Spleen (tissue), 11 donors: ENCODE results near the gene MAGI2. TPM values are rescaled to one million over a fixed set of nuclear protein-coding genes. Genes with fewer than 3 reads are reported as not detected.

ENCODE experiments used
- DNase-seq: peaks from one replicate; pipeline ENCODE4 v3.0.0-alpha.2; 2020
- H3K27ac ChIP-seq, 8 donors: fragments of 200-600 bp; sonication (generic) in 7 of 8; 1 replicate in 4 of 8; 2 replicates in 4 of 8; pipeline versions ENCODE4 v1.5.0 to v1.8.0; 2016 to 2021; ENCODE audit warnings: inconsistent platforms in 4 of 8, mild to moderate bottlenecking in 4 of 8, moderate library complexity in 1 of 8
- H3K27me3 ChIP-seq, 7 donors: fragments of 200-600 bp; sonication (generic) in 6 of 7; replicated peaks in 1 of 7; 1 replicate in 4 of 7; 2 replicates in 3 of 7; pipeline versions ENCODE4 v1.5.0 to v1.8.0; 2016 to 2021; ENCODE audit warnings: inconsistent platforms in 3 of 7, mild to moderate bottlenecking in 1 of 7
- H3K36me3 ChIP-seq, 6 donors: fragments of 200-600 bp; sonication (generic) in 5 of 6; 1 replicate in 4 of 6; 2 replicates in 2 of 6; pipeline versions ENCODE4 v1.5.0 to v1.8.0; 2016 to 2021; ENCODE audit warnings: inconsistent platforms in 2 of 6
- H3K4me1 ChIP-seq, 6 donors: fragments of 200-600 bp; sonication (generic) in 5 of 6; 1 replicate in 3 of 6; 2 replicates in 3 of 6; pipeline versions ENCODE4 v1.5.0 to v1.8.0; 2016 to 2021; ENCODE audit warnings: inconsistent platforms in 3 of 6
- H3K4me3 ChIP-seq, 8 donors: fragments of 200-600 bp; sonication (generic) in 7 of 8; 1 replicate in 4 of 8; 2 replicates in 4 of 8; pipeline versions ENCODE4 v1.5.0 to v1.8.0; 2016 to 2021; ENCODE audit warnings: inconsistent platforms in 4 of 8, mild to moderate bottlenecking in 4 of 8, moderate library complexity in 2 of 8
- H3K9me3 ChIP-seq, 8 donors: fragments of 200-600 bp; sonication (generic) in 7 of 8; 1 replicate in 4 of 8; 2 replicates in 4 of 8; pipeline versions ENCODE4 v1.5.0 to v1.8.0; 2016 to 2021; ENCODE audit warnings: inconsistent platforms in 4 of 8
- POLR2A ChIP-seq, 3 donors: fragments of 450-650 bp; IDR thresholded peaks; one replicate each; pipeline ENCODE4 v1.5.1; 2017; ENCODE audit warnings: antibody characterized with exemption in 3 of 3, mild to moderate bottlenecking in 1 of 3
- POLR2AphosphoS5 ChIP-seq, 3 donors: sonication (generic); formaldehyde crosslinking; IDR thresholded peaks; one replicate each; pipeline ENCODE4 v1.5.1; 2017; ENCODE audit warnings: antibody characterized with exemption in 3 of 3
- WGBS, 5 donors: extraction: QIAGEN DNeasy Blood & Tissue Kit in 3 of 5; methylation state at CpG; one replicate each; pipeline versions ENCODE4 v1.1.5 to v1.1.7; 2013 to 2018; 5-methylcytosine and 5-hydroxymethylcytosine counted together
- intact Hi-C: fragments of 100-400 bp; cut with DNase I; formaldehyde crosslinking; loops from one replicate; pipeline ENCODE4 v1.15.0; 2023; ENCODE audit warnings: low total_unique reads
- polyA plus RNA-seq, 3 donors: library from polyadenylated mRNA; stranded (reverse); fragments of 200-250 nt; gene quantifications; one replicate each; pipeline ENCODE4 v1.2.1, GENCODE V29; 2013
- total RNA-seq, 7 donors: library from RNA; depleted of rRNA in 3 of 7; stranded (reverse); fragments of >200 nt in 3 of 7; fragmentation: NEBNext Ultra II Directional in 4 of 7; extraction: Animal tissue kit (Norgen Biotek cat#: 25700) in 4 of 7; gene quantifications; one replicate each; pipeline versions ENCODE4 v1.1.0 to v1.2.1, GENCODE V29; 2016 to 2021
- TF ChIP-seq, protein P1 (sequence below), 11 experiments: fragments of 200-600 bp in 7 of 11; fragments of 450-650 bp in 4 of 11; sonication (generic) in 4 of 11; IDR thresholded peaks in 8 of 11; conservative IDR thresholded peaks in 3 of 11; 1 replicate in 7 of 11; 2 replicates in 4 of 11; pipeline versions ENCODE4 v1.4.0 to v1.8.0; 2016 to 2021; ENCODE audit warnings: antibody characterized with exemption in 11 of 11, inconsistent platforms in 4 of 11, mild to moderate bottlenecking in 1 of 11
- donor health status: healthy with polysubstance abuse.
- donor health status: DM: no; HTN: no; CAD: no; lungs with moderate emphysema.
- donor health status: DM: no; HTN: no; CAD: no.
- donor health status: Bipolar disorder and iron deficiency.
- donor health status: healthy.
- donor health status: DM: no; HTN: no; CAD: no.
- donor health status: DM: yes; HTN: yes; CAD: no.

The MAGI2 gene
- total and polyA plus RNA-seq, 10 donors: 0.74 to 18.1 (median 11.1) TPM

DNA sequence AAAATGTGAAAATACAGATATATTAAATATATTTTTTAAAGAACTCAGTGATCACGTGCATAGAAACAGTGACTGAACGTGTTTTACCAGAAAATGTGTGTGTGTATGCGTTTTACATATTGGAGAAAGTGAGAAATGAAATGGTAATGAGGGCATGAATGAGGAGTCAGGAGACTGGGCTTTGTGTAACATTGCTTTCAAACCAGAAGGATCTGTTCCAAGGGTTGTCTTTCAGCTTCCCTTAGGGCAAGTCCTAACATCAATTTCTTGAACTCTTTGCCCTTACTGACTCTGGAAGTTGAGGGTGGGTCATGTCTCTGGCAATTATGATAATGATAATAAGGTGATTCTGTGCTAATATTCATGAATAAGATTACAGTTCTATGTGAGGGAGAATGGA lies 1097.6 kb downstream of the MAGI2 start:
- Histone ChIP-seq H3K36me3 (no peaks in the 10 kb centered on the region), H3K27ac (no peak overlapping the region), H3K9me3 (peaks cover 0 to 8% (median 0%) of the 10 kb centered on the region in 8 donors), H3K4me1 (no peaks in the 10 kb centered on the region), H3K27me3 (no peaks in the 10 kb centered on the region), H3K4me3 (no peak overlapping the region)
- TF ChIP-seq, protein P1, sequence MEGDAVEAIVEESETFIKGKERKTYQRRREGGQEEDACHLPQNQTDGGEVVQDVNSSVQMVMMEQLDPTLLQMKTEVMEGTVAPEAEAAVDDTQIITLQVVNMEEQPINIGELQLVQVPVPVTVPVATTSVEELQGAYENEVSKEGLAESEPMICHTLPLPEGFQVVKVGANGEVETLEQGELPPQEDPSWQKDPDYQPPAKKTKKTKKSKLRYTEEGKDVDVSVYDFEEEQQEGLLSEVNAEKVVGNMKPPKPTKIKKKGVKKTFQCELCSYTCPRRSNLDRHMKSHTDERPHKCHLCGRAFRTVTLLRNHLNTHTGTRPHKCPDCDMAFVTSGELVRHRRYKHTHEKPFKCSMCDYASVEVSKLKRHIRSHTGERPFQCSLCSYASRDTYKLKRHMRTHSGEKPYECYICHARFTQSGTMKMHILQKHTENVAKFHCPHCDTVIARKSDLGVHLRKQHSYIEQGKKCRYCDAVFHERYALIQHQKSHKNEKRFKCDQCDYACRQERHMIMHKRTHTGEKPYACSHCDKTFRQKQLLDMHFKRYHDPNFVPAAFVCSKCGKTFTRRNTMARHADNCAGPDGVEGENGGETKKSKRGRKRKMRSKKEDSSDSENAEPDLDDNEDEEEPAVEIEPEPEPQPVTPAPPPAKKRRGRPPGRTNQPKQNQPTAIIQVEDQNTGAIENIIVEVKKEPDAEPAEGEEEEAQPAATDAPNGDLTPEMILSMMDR (IDR thresholded peaks at IDR 0.05 in 8 of 11, conservative IDR thresholded peaks at IDR 0.05 in 3 of 11): no peak
- TF ChIP-seq POLR2A (IDR thresholded peaks at IDR 0.05): no peak
- TF ChIP-seq POLR2AphosphoS5 (IDR thresholded peaks at IDR 0.05): no peak
- no peak for DNase-seq
- intact Hi-C loops: no loop called here
- 75 to 87% (median 81%) methylated on average over 3 of the region's 3 CpGs for WGBS, 5 donors

GRCh38 chr7:78350926-78351325 lies 1102.5 kb downstream of the MAGI2 start:
- WGBS, 5 donors: 52 to 81% (median 74%) methylated on average over 3 of the region's 3 CpGs
- Histone ChIP-seq H3K4me3 (no peak overlapping the region), H3K27ac (no peak overlapping the region), H3K9me3 (no peaks in the 10 kb centered on the region), H3K27me3 (no peaks in the 10 kb centered on the region), H3K36me3 (no peaks in the 10 kb centered on the region), H3K4me1 (no peaks in the 10 kb centered on the region)
- intact Hi-C loops: no loop called here
- TF ChIP-seq POLR2AphosphoS5 (IDR thresholded peaks at IDR 0.05): no peak
- TF ChIP-seq, protein P1 (IDR thresholded peaks at IDR 0.05 in 8 of 11, conservative IDR thresholded peaks at IDR 0.05 in 3 of 11): no peak
- no peak for TF ChIP-seq POLR2A (IDR thresholded peaks at IDR 0.05)
- DNase-seq: no peak

DNA sequence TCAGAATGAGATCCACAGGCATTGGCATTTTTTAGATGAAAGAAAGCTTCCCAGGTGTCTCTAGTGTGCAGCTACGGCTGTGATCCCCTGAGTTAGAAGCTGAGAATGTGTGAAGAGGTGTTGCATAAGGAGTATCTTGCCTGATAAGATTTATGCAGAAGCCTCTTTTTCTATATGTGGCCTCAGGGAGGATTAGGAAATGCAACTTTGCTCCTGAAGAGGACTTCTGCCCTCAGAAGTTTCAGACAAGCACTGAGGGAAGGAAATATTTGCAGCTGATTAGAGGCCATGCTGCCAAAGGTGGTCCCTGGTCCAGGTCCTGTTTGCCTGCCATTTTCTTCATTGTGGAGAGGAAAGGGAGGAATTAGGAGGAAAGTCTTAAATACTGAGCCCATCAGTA lies 1103.1 kb downstream of the MAGI2 start:
- Histone ChIP-seq H3K36me3 (no peaks in the 10 kb centered on the region), H3K9me3 (no peaks in the 10 kb centered on the region), H3K4me3 (no peak overlapping the region), H3K4me1 (no peaks in the 10 kb centered on the region), H3K27me3 (no peaks in the 10 kb centered on the region), H3K27ac (no peak overlapping the region)
- intact Hi-C loops: no loop called here
- no peak for DNase-seq
- TF ChIP-seq, protein P1 (IDR thresholded peaks at IDR 0.05 in 8 of 11, conservative IDR thresholded peaks at IDR 0.05 in 3 of 11): no peak
- TF ChIP-seq POLR2AphosphoS5 (IDR thresholded peaks at IDR 0.05): no peak
- TF ChIP-seq POLR2A (IDR thresholded peaks at IDR 0.05): no peak
- WGBS, 5 donors: 74 to 82% (median 78%) methylated on average over 1 of the region's 1 CpG

DNA sequence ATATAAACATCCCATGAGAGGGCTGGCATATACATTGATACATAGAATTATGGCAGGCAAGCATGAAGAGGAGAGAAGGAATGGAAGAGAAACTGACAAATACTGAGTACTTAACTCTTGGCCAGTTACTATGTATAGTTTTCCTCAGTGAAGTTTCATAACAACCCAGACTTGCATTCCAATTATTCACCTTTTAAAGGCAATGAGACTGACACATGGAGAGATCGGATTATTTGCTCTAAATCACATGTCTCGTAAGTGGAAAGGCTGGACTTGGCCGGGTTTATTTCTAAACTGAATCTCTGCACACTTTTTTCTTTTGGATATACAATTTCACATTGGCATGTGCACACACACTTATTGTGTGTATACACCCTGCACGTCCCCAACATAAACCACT lies 1106.6 kb downstream of the MAGI2 start:
- intact Hi-C loops: no loop called here
- Histone ChIP-seq H3K9me3 (no peaks in the 10 kb centered on the region), H3K27me3 (no peaks in the 10 kb centered on the region), H3K4me1 (no peaks in the 10 kb centered on the region), H3K36me3 (no peaks in the 10 kb centered on the region), H3K27ac (no peak overlapping the region), H3K4me3 (no peak overlapping the region)
- TF ChIP-seq POLR2AphosphoS5 (IDR thresholded peaks at IDR 0.05) (no peak), POLR2A (IDR thresholded peaks at IDR 0.05) (no peak)
- TF ChIP-seq, protein P1 (IDR thresholded peaks at IDR 0.05 in 8 of 11, conservative IDR thresholded peaks at IDR 0.05 in 3 of 11): no peak
- no peak for DNase-seq
- WGBS, 5 donors: 89 to 94% (median 91%) methylated on average over 4 of the region's 4 CpGs
